GM21737 (cell line): ENCODE results near the gene UST.
"Not testable (repeated sequence)": the region's sequence is repeated elsewhere in the genome, so short reads cannot be mapped to it uniquely, and the experiment has no call there.

Experiments used
- ATAC-seq: cut with Tn5 transposase; IDR thresholded peaks from one replicate; pipeline ENCODE4 v1.9.1; 2021; ENCODE audit warnings: mild to moderate bottlenecking, moderate library complexity; ENCODE audit not compliant: unreplicated experiment

UST gene

DNA sequence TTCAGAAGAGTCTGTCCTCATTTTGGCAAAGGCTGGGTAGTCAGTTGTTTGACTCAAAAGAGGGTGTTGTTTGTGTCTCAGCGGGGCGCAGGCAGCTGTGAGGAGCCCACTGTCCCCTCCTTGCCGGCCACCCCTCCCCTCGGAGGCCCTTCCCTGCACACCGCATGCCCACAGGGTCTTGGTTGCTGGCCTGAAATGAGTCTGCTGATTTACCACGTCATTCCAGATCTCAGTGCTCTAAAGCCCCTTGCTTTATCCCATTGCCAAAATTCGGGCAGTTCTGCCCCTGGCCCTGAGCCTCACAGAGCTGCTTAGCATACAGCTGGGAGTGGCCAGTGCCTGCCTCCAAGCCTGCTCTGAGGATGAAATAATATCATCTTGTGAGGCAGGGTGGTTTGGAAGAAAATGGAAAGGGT, 220.7 kb downstream of the UST start:
- no peak for ATAC-seq

DNA sequence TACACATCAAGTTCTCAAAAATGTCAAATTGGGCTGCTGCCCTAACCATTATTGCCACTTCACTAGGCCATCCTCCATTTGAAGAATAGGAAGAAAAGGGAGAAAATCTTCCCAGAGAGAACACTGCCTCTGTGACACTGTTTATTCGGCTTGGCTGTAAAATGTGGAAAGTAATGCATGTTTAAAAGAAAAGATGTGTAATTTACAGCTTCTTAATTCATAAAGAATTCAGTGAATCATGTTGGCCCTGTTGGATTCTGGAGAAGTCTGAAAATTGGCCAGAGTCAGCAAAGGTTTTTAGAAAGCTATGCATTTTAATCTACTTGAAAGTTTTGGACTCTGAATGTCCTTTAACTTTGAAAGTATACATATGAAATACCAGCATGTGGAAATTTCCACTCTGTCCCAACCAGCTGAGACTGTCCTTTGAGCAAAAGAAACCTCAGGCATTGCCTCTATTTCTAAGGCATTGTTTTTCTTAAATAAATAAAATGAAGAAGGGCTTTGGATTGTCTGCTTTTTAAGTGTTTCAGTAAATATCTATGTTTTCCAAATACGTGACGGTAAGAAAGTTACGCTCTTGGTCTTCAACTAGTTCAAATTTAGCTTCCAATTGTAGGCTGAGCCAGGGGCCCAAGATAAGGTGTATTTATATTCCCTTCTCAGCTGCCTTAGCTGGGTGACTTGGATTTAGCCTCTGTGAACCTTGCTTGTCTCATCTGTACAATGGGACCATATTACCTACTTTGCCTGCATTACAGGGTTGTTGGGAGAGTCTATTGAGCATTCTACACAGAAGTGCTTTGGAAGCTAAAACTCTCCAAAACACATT, 222.2 kb downstream of the UST start:
- no peak for ATAC-seq

DNA sequence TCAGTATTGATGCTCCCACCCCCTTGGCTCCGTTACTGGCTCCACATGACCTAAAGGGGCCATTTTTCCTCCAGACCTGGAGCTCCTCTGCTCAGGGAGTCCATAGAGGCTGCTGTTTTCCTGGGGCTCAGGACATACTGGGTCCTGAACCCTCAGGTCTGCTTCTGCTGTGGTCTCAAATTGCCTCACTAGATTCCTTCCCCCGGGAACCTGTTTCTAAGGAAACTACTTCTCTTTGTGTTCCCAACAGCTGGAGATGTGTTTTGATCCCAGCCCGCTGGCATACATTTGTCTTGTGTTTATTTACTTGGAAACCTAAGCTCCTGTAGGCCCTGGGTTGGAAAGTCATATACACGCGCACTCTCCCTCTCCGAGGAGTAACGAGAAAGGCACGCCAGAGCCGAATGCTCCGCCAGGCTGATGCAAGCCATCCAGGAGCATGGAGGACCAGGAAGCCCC, 222.8 kb downstream of the UST start:
- no peak for ATAC-seq

DNA sequence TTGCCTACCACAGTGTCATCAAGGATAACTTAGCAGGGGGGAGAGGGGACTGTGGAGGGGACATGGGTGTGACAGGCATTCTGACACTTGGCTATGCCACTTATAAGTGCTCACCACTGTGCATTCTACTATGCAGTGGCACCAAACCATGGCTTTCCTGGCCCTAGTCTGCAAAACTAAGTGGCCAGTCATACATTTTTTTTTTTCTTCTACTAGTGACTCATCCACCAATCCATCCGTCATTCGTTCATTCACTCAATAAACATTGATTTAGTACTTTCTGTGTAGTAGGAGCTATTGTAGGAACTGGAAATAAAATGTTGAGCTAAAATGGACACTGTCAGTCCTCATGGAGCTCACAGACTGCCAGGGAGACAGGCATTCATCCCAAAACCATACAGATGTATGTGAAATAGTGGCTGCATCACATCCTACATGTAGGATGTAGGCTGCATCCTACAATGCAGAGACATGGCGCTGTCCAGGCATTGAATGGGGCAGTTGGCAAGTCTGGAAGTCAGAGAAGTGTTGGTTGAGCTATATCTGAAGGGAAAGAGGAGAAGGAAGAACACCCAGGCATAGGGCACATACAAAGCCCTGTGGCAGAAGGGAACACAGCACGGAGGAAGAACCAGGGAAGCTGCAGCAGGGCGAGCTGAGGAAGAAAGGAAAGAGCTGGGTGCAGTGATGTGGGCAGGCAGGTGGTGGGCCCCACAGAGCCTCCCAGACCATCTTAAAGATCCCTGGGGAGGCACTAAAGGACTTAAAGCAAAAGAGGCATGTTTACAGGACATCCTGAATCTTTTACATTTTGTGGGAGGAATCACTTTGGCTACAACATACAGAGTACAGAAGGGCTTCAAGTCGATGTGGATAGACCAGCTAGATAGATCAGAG, 224.4 kb downstream of the UST start:
- ATAC-seq = no peak

DNA sequence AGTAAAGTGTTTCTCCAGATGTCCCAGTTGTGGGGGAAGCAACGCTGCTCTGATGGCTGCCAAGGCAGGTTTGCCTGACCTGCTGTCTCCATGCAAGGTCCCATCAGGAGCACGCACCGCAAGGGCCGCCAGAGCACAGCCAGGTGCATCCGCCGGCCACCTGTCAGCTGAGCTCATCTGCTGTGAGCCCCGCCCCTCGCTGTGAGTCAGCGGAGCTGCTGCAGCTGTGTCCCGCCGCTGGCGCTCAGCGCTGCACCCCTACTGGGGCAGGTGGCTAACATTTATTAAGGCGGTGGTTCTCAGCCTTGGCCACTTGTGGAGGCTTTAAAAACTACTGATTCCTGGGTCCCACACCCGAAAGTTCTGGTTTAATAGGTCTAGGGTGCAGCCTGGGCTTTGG, 225.7 kb downstream of the UST start:
- no peak for ATAC-seq

DNA sequence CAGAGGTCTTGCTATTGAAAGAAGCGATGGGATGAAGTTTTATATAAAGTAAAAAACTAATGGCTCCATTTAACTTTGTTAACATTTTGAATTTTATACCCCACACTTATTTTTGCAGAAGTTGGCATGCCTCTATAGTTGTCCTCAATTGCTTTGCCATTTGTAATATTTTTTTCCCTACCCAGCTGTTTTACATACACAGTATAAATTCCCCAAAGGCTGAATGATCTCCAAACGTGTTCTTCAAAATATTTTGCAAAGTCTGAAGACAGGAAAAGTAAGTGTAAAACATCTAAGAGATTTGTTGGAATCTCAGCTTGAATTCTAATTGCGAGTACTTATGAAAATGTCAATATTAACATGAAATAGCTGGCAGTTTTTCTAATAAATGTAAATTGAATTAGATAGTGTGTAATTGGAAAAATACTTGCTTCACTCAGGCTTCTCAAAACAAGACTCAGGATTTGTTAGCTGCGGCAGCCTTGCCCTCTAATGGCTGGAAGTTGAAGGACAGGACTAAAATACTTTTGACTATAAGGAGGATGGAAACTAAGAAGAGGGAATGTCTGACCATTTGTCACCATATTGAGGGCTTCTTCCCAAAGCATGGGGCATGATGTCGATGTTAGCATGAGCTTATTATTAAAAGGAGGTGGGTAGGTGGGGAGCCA, 226.8 kb downstream of the UST start:
- no peak for ATAC-seq

DNA sequence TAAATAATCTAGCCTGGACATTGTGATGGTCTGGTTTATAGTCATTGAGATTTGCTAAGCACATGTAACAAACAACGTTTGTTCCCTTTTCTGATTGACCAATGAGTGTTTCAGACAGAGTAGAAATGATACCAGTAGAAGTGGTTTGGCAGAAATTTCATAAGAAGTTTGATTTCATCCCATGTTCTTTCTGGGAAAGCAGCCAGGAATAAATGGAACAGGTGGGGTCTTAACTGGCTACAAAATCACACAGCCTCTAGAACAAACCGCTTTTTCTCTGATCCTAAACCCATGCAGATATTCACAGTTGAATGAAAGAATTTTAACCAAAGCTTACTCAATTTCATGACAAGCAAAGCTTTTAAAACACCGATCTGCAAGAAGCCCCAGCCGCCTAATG, 227.5 kb downstream of the UST start:
- no peak for ATAC-seq

DNA sequence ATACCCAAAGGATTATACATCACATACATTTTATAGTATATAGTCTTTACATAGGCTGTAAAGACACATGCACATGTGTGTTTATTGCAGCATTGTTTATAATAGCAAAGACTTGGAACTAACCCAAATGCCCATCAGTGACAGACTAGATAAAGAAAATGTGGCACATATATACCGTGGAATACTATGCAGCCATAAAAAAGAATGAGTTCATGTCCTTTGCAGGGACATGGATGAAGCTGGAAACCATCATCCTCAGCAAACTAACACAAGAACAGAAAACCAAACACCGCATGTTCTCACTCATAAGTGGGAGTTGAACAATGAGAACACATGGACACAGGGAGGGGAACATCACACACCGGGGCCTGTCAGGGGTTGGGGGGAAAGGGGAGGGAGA, 231.5 kb downstream of the UST start:
- ATAC-seq = not testable (repeated sequence)

DNA sequence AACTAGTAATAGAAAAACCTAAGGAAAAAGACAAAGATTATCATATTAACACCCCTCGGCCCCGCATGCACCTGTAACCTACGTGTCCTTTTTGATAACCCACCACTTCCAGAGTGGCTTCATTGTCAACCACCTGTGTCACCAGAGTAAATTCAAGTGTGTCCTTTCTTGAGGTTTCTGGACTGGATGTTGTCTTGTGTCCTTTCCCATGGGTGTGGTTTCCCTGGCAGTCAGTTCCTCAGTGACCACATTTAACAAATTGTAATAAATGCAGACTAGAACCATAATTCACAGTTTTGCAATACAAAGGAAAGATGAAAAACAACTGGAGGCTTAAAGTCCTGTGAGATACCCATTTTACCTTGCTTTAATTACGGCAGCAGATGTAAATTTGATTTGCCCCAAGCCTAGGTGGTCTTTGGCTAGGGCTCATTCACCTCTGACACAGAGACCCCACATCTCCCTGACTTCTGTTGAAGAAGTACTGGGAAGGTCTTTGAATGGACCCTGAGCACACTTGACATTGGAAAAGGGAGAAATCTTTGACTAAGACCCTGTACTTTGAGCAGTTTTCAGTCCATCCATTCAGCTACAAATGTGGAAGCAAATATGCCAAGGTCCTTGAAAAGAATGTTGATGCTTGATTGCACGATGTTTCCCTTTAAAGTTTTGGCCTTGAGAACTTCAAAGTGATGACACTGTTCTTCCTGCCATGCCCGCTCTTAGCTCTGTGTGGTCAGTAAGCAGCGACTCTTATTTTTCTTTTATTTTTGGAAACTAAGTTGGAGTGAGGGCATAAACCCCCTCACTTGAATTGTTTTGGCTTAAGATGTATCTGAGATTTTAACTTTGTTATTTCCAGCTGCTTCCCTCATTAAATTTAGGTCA, 232.4 kb downstream of the UST start:
- ATAC-seq = no peak

DNA sequence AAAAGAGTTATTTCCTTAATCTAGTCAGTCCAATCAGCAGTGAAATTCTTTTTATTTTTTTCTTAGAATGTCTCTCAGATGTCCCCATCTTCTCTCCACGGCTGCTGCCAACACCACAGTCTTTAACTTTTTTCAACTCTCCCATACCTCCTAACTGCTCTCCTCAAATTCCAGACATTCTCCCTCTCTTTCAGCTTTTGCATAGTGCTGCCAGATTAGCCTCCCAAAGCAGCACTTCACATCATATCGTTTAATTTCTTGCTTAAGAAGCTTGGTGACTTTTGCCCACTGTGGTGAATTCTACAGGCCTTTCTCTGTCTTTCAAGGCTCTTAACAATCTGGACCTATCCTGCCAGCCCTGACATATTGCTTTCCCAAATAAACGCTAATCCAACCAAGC, 233.4 kb downstream of the UST start:
- no peak for ATAC-seq

DNA sequence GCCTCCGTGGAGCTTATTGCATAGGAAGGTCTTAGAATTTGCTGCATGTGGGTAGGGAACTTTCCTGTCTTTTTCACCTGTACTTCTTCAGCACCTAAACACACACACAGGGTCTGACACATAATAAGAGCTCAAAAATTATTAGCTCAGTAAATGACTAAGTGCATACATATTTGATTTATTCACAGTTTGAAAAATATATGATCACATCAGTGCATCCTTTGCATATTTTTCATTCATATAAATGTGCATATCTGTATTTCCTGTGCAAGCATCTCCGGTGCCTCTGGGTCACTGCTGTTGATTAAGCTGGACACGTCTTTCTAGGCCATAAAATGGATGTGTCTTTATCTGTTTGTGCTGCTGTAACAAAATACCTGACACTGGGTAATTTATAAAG, 234.7 kb downstream of the UST start:
- no peak for ATAC-seq

DNA sequence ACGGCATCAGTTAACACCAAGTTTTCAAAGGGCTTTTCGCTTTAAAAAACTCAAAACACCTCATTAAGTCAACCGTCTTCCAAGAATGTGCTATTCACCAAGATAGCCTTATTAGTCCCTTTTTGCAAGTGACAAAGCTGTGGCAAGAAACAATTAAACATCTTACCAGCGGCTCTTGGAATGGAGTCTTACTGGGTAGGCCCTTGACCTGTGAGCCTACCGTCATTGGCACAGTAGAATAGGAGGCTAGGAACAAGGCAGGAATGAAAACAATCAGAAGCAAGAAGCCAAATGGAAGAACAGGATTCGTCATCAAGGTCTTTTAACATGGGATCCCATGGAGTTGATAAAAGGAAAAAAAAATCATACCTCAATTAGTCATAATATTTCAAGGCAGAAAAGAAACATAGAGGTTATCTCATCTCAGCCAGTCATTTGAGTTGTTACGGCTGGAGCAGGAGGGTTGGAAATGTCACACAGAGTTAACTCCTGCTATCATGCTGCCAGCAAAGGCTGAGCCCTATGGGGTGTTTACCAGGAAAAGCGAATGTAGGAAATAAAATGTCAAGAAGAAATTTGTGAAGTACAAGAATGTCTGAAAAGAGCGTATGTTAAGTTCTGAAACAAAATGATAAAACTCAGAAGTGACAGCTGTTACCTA, 236.4 kb downstream of the UST start:
- ATAC-seq = no peak

DNA sequence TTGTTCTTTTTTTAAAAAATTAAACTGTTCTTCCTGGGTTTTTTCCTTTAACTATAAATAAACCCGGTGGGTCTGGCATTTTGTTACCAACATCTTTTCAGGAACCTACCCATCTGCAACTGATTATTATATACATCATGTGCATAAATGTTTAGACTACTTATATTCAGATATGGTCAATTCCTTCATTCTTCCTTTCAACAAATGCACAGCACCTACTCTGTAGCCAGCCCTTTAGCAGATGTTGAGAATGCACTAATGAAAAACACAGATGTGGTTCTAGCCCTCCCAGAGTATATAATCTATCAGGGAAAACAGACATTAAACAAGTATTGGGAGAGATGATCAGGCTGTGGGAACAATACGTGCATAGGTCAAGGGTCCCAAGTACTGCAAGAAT, 237.1 kb downstream of the UST start:
- ATAC-seq = no peak

DNA sequence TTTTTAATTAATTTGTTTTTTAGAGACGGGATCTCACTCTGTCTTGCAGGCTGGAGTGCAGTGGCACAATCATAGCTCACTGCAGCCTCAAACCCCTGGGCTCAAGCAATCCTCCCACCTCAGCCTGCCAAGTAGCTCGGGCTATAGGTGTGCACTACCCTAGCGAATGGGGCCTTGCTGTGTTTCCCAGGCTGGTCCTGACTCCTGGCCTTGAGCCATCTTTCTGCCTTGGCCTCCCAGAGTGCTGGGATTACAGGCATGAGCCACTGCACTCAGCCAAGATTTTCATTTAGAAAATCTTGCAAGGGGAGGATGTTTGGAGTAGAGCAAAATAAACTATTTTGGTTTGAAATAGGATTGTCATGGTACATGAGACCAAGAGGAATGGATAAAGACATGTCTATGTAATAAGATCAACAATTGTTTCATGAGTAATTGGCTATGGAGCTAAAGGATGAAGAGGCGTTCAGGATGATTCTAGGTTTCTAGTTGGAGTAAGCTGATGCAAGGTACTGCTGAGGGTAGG, 237.8 kb downstream of the UST start:
- ATAC-seq = no peak

DNA sequence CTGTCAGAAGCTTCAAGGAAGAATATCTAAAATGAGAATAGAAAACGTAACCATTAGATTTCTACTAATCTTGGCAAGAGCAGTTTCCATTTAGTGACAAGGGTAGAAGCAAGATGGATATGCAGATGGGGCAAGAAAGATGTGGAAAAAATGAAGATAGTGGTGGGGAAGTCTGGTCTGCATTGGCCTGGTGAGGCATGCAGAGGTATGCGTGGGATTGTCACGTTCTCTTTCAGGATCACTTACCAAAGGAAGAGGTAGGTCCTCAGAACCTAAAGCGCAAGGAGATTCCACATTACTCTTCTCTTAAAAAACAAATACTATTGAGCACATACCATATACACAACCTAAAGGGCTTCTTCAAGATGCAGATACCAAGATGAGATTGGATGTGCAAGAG, 238.7 kb downstream of the UST start:
- ATAC-seq = no peak

DNA sequence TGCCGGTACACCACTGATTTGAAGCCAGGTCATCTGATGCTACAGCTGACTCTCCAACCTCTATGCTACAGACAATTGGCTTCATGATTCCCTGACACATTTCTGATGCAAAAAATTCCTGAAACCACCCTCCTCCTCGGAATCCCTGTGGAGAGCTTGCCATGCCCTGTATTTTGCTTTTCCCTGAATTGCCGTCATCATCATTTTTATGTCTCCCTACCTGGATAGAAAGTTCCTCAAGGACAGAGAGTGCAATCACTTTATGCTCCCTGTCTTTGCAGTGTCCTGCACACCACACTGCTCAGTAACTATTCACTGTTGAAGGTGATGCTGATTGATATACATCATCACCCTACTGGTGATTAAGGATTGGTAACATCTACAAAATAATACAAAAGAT, 239.8 kb downstream of the UST start:
- ATAC-seq = no peak

DNA sequence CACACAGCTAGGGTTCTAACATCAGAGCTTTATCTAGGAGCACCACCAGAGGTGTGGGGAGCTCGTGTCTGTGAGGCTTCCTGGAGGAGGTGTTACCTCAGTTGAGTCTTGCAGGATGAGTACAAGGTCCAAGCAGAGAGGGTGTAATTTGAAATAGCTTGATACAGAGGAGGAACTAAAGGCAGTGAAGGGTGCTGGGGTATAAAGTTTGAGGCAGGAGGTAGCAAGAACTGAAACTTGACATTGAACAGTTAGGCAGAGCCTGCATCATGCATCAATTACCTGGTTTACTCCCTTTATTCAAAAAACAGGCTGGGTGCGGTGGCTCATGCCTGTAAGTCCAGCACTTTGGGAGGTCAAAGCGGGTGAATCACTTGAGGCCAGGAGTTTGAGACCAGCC, 241.2 kb downstream of the UST start:
- ATAC-seq = no peak

DNA sequence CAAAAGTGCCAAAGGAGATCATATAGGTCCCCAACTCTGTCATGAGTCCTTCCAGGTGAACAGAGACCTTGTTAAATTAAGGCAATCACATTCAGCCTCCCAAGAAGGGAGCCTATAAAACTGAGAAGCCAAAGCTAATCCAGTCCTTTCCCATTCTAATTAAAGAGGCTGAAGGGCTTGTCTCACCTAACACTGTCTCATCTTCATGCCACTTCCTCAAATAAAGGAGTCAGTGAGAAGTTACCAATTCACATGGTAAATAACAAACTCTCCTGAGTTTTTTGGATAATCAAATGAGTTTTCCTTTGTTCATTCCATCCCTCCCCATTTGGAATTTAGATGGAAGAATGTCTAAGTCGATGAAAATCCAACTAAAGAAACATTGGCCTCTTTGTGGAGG, 242.8 kb downstream of the UST start:
- no peak for ATAC-seq

DNA sequence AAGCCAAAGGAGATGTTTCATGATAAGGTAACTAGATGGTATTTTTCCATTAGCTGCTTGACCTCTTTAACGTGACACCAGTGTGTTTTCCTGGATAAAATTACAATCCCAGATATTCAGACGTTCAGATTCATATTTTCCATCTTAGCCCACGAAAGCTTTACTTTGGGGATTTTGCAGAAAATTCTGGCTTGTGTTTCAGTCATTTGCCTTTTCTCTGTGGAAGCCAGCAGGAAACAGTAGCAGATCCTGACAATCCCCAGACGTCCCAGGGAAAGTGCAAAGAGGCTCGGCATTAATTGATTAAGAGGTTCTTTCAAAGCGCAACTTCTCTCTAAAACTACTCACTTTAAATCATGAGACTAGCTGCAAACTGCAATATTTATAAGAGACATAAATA, 243.6 kb downstream of the UST start:
- no peak for ATAC-seq

DNA sequence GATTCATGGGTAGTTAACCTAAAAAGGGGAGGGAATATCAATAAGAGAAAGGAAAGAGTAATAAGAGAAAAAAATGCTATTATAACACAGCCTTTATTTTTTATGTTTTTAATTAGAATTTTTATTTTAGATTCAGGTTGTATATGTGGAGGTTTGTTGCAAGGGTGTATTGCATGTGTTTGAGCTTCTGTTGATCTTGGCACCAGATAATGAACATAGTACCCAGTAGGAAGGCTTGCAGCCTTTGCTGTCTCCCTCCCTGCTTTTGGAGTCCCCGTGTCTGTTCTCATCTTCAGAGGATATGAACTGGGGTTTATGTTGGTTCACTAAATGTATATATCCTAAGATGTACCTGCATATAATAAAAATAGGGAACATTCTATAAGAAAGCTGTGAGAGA, 250.0 kb downstream of the UST start:
- ATAC-seq = no peak
